Measurements from ENCODE around the gene PTBP1. TPM values are rescaled to one million over a fixed set of nuclear protein-coding genes. Genes with fewer than 3 reads are reported as not detected.
A peak's percentile ranks its signal among the peaks of the same experiment; 100 is the strongest.

Gene PTBP1
- total RNA-seq, 2 donors from 2014 or later: 485 to 591 TPM

GRCh38 chr19:802498-803098 lies 5.3 kb downstream of the PTBP1 start:
- Mint-ChIP-seq H3K27ac (peak overlapping the region; percentile 92 to 98), H3K36me3 (peaks cover 41 to 52% of the 10 kb centered on the region in 2 donors), H3K9me3 (no peaks in the 10 kb centered on the region)
- ATAC-seq (no peak), DNase-seq (ENCODE audit: low spot score in 2 of 2) (no peak)

GRCh38 chr19:803099-803561 lies 5.9 kb downstream of the PTBP1 start:
- Mint-ChIP-seq H3K27ac (peak overlapping the region; percentile 92 to 98), H3K36me3 (peaks cover 47 to 56% of the 10 kb centered on the region in 2 donors), H3K9me3 (no peaks in the 10 kb centered on the region)
- DNase-seq (ENCODE audit: low spot score in 2 of 2) (no peak), ATAC-seq (no peak)

GRCh38 chr19:803686-804418 lies 6.6 kb downstream of the PTBP1 start:
- ATAC-seq: no peak
- Mint-ChIP-seq H3K9me3 (no peaks in the 10 kb centered on the region), H3K27ac (peak overlapping the region; percentile 92 to 98), H3K36me3 (peaks cover 45 to 50% of the 10 kb centered on the region in 2 donors)
- DNase-seq (ENCODE audit: low spot score in 2 of 2): no peak

GRCh38 chr19:804419-805165 lies 7.3 kb downstream of the PTBP1 start:
- Mint-ChIP-seq H3K9me3 (no peaks in the 10 kb centered on the region), H3K36me3 (peaks cover 38 to 45% of the 10 kb centered on the region in 2 donors), H3K27ac (peak overlapping the region; percentile 90 to 92)
- no peak for ATAC-seq
- no peak for DNase-seq (ENCODE audit: low spot score in 2 of 2)

- peak in 1 of 2 donors; percentile 3 for ATAC-seq
- peaks cover 32 to 45% of the 10 kb centered on the region in 2 donors for H3K36me3 Mint-ChIP-seq
- no peaks in the 10 kb centered on the region for H3K9me3 Mint-ChIP-seq
- DNase-seq (ENCODE audit: low spot score in 2 of 2): no peak
- peak overlapping the region in 1 of 2 donors; percentile 96 for H3K27ac Mint-ChIP-seq
These were observed 7.9 kb downstream of the PTBP1 start for GRCh38 chr19:805166-805551.

- DNase-seq (ENCODE audit: low spot score in 2 of 2) (no peak), ATAC-seq (peak in 1 of 2 donors; percentile 22)
- Mint-ChIP-seq H3K36me3 (peaks cover 25 to 44% of the 10 kb centered on the region in 2 donors), H3K9me3 (no peaks in the 10 kb centered on the region), H3K27ac (peak overlapping the region in 1 of 2 donors; percentile 96)
These were observed 8.6 kb downstream of the PTBP1 start for GRCh38 chr19:805600-806550.

- DNase-seq (ENCODE audit: low spot score in 2 of 2) (no peak), ATAC-seq (no peak)
- Mint-ChIP-seq H3K27ac (peak overlapping the region in 1 of 2 donors; percentile 97), H3K36me3 (peaks cover 25 to 44% of the 10 kb centered on the region in 2 donors), H3K9me3 (no peaks in the 10 kb centered on the region)
These were observed 9.7 kb downstream of the PTBP1 start for GRCh38 chr19:806815-807421.

- no peak for DNase-seq (ENCODE audit: low spot score in 2 of 2)
- H3K9me3 Mint-ChIP-seq: no peaks in the 10 kb centered on the region
- ATAC-seq: no peak
- H3K36me3 Mint-ChIP-seq: peaks cover 20 to 39% of the 10 kb centered on the region in 2 donors
- peak overlapping the region in 1 of 2 donors; percentile 97 for H3K27ac Mint-ChIP-seq
These were observed 10.6 kb downstream of the PTBP1 start for GRCh38 chr19:807627-808422.

GRCh38 chr19:808423-808775 lies 11.1 kb downstream of the PTBP1 start:
- ATAC-seq (no peak), DNase-seq (ENCODE audit: low spot score in 2 of 2) (no peak)
- Mint-ChIP-seq H3K36me3 (peaks cover 16 to 34% of the 10 kb centered on the region in 2 donors), H3K9me3 (no peaks in the 10 kb centered on the region), H3K27ac (no peak overlapping the region)

- Mint-ChIP-seq H3K9me3 (no peaks in the 10 kb centered on the region), H3K36me3 (peaks cover 12 to 40% of the 10 kb centered on the region in 2 donors)
These were observed 13.0 kb downstream of the PTBP1 start for GRCh38 chr19:810077-810855.

GRCh38 chr19:810883-811489 lies 13.7 kb downstream of the PTBP1 start:
- no peak for DNase-seq (ENCODE audit: low spot score in 2 of 2)

More at GRCh38 chr19:810077-810855, 13.0 kb downstream of the PTBP1 start:
- ATAC-seq (no peak), DNase-seq (ENCODE audit: low spot score in 2 of 2) (no peak)
- H3K27ac Mint-ChIP-seq: peak overlapping the region in 1 of 2 donors; percentile 87

GRCh38 chr19:811506-812048 lies 14.3 kb downstream of the PTBP1 start:
- no peak for DNase-seq (ENCODE audit: low spot score in 2 of 2)
- Mint-ChIP-seq H3K27ac (peak overlapping the region in 1 of 2 donors; percentile 95), H3K36me3 (peaks cover 12 to 45% of the 10 kb centered on the region in 2 donors), H3K9me3 (peaks cover 4 to 9% of the 10 kb centered on the region in 2 donors)
- ATAC-seq: no peak

More at GRCh38 chr19:810883-811489, 13.7 kb downstream of the PTBP1 start:
- H3K36me3 Mint-ChIP-seq: peaks cover 12 to 45% of the 10 kb centered on the region in 2 donors
- peaks cover 0 to 4% of the 10 kb centered on the region in 2 donors for H3K9me3 Mint-ChIP-seq
- ATAC-seq: no peak
- peak overlapping the region in 1 of 2 donors; percentile 95 for H3K27ac Mint-ChIP-seq

- DNase-seq (ENCODE audit: low spot score in 2 of 2): no peak
- peak in 1 of 2 donors; percentile 1 for ATAC-seq
- Mint-ChIP-seq H3K9me3 (peaks cover 5 to 14% of the 10 kb centered on the region in 2 donors), H3K27ac (peak overlapping the region in 1 of 2 donors; percentile 95), H3K36me3 (peaks cover 9 to 39% of the 10 kb centered on the region in 2 donors)
These were observed 14.9 kb downstream of the PTBP1 start for GRCh38 chr19:812049-812746.

Measured in activated naive CD4-positive, alpha-beta T cell treated with anti-CD3 and anti-CD28 coated beads, Interleukin-2, amount 50 U/mL, for 72 hours (primary cell).